ENCODE data around the gene KCNK16.

DNA sequence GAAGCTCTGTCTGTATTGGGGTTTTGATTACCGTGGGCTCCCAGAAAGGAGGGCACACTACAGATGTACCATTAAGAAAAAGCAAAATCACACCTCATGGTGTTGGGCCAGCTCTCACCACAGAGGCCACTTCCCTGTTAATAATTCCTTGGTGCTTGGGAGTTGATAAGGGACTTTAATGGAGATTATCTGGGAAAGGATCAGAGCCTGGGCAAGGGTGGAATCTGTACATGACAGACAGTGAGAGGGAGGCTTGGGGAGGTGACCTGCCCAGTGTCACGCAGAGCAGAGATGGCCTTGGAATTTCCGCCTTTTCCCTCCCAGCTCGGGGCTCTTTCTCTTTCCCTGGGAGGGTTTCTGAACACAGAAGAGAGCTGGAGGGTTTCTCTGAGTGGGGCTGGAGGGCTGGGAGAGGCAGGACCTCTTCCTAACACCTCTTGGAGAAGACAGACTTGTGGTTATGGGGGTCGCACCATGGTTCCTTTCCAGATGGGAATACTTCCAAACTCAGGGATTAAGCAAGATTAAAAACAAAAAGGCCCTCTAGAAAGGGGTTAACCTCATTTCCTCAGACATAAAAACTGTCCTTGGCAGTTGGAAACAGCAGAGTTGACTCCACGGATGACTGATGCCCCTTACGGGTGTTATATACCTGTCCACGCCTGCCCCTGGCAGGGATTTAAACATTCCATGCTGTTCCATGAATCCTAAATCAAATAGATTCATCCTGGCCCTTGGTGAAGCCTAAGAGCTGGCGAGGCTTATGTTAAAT, 16.8 kb upstream of the KCNK16 start:
- TF ChIP-seq, protein P1, sequence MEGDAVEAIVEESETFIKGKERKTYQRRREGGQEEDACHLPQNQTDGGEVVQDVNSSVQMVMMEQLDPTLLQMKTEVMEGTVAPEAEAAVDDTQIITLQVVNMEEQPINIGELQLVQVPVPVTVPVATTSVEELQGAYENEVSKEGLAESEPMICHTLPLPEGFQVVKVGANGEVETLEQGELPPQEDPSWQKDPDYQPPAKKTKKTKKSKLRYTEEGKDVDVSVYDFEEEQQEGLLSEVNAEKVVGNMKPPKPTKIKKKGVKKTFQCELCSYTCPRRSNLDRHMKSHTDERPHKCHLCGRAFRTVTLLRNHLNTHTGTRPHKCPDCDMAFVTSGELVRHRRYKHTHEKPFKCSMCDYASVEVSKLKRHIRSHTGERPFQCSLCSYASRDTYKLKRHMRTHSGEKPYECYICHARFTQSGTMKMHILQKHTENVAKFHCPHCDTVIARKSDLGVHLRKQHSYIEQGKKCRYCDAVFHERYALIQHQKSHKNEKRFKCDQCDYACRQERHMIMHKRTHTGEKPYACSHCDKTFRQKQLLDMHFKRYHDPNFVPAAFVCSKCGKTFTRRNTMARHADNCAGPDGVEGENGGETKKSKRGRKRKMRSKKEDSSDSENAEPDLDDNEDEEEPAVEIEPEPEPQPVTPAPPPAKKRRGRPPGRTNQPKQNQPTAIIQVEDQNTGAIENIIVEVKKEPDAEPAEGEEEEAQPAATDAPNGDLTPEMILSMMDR (IDR thresholded peaks at IDR 0.05; ENCODE audit: poor library complexity), result no peak
- no peak for TF ChIP-seq EZH2 (IDR thresholded peaks at IDR 0.05; ENCODE audit: borderline replicate concordance)
- TF ChIP-seq EZH2phosphoT487 (IDR thresholded peaks at IDR 0.05; ENCODE audit: low read depth, severe bottlenecking, unreplicated experiment), result no peak
